Neutrophil (primary cell): ENCODE results near the gene RASEF.

Source experiments
- H3K27ac ChIP-seq: fragments of 200-600 bp; sonication (generic); 2 replicates; pipeline ENCODE4 v1.5.1; 2016; ENCODE audit warnings: mild to moderate bottlenecking, moderate library complexity
- H3K27me3 ChIP-seq: fragments of 200-600 bp; sonication (generic); 2 replicates; pipeline ENCODE4 v1.6.0; 2016; ENCODE audit warnings: mild to moderate bottlenecking
- H3K36me3 ChIP-seq: fragments of 200-600 bp; sonication (generic); 2 replicates; pipeline ENCODE4 v1.5.1; 2017
- H3K4me1 ChIP-seq, 2 experiments: fragments of 200-600 bp in 1 of 2; sonication (generic) in 1 of 2; 1 replicate in 1 of 2; 2 replicates in 1 of 2; pipeline versions ENCODE4 v1.5.1 to v1.6.1; 2013 to 2016; ENCODE audit warnings: low read depth in 1 of 2, low read length in 1 of 2, mild to moderate bottlenecking in 1 of 2, moderate library complexity in 1 of 2; ENCODE audit not compliant: control insufficient read depth in 1 of 2, insufficient read depth in 1 of 2
- H3K4me3 ChIP-seq, 2 experiments: fragments of 200-600 bp in 1 of 2; sonication (generic) in 1 of 2; 1 replicate in 1 of 2; 2 replicates in 1 of 2; pipeline ENCODE4 v1.5.1; 2013 to 2016; ENCODE audit warnings: low read depth in 1 of 2, low read length in 1 of 2, mild to moderate bottlenecking in 1 of 2, moderate library complexity in 1 of 2
- H3K9me3 ChIP-seq: fragments of 200-600 bp; sonication (generic); 2 replicates; pipeline ENCODE4 v1.5.1; 2016
- TF ChIP-seq, protein P1 (sequence below): fragments of 200-600 bp; sonication (generic); IDR thresholded peaks from 2 replicates; pipeline ENCODE4 v1.5.1; 2016; ENCODE audit warnings: antibody characterized with exemption

Gene RASEF

DNA sequence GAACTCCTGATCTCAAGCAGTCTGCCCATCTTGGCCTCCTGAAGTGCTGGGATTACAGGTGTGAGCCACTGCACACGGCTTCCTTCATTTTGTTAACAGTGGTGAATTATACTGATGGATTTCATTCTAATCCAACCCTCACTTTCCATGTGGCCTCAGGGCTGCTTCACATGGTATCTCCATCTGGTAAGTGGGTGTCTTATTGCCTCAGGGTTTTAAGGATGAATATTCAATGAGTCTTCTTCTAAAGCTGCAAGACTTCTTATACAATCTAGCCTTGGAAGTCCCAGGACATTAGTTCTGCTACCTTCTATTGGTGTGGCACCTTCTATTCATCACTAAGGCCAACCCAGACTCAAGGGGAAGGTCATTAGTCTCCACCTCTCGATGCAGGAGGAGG, 8.7 kb upstream of the RASEF start:
- TF ChIP-seq, protein P1, sequence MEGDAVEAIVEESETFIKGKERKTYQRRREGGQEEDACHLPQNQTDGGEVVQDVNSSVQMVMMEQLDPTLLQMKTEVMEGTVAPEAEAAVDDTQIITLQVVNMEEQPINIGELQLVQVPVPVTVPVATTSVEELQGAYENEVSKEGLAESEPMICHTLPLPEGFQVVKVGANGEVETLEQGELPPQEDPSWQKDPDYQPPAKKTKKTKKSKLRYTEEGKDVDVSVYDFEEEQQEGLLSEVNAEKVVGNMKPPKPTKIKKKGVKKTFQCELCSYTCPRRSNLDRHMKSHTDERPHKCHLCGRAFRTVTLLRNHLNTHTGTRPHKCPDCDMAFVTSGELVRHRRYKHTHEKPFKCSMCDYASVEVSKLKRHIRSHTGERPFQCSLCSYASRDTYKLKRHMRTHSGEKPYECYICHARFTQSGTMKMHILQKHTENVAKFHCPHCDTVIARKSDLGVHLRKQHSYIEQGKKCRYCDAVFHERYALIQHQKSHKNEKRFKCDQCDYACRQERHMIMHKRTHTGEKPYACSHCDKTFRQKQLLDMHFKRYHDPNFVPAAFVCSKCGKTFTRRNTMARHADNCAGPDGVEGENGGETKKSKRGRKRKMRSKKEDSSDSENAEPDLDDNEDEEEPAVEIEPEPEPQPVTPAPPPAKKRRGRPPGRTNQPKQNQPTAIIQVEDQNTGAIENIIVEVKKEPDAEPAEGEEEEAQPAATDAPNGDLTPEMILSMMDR, result no peak
- no peaks in the 10 kb centered on the region for H3K4me1 ChIP-seq
- H3K27me3 ChIP-seq, result peaks cover 7% of the 10 kb centered on the region
- no peaks in the 10 kb centered on the region for H3K9me3 ChIP-seq
- H3K4me3 ChIP-seq, result no peak overlapping the region
- H3K36me3 ChIP-seq, result no peaks in the 10 kb centered on the region
- no peak overlapping the region for H3K27ac ChIP-seq

DNA sequence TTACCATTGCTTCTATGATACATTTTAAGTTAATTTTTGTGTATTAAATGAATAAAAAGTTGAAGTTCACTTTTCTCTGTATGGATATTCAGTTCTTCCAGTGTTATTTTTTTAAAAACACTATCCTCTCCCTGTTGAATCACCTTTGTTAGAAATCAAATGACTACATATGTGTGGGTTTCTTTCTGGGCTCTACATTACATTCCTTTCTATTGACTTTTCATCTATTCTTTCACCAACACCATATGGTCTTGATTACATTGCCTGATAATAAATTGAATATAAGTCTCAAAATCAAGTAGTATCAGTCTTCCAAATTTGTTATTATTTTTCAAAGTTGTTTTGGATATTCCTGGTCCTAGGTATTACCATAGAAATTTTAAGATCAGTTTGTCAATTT, 7.3 kb upstream of the RASEF start:
- H3K9me3 ChIP-seq, result no peaks in the 10 kb centered on the region

DNA sequence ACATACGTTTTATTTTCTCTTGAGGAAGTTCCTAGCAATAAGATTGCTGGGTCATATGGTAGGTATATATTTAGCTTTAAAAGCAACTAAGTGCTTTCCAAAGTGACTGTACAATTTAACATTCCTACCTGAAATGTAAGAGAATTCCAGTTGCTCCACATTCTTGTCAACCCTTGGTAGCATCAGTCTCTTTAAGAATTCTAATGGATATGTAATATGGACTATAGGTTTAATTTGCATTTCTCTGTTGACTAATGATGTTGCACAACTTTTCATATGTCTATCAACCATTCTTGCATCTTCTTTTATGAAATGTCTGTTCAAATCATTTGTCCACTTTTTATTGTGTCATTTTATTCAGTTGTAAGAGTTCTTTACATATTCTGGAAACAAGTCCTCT, 6.7 kb upstream of the RASEF start:
- H3K9me3 ChIP-seq, result no peaks in the 10 kb centered on the region
- H3K27me3 ChIP-seq, result peaks cover 27% of the 10 kb centered on the region
- no peaks in the 10 kb centered on the region for H3K4me1 ChIP-seq
- no peak overlapping the region for H3K27ac ChIP-seq
- TF ChIP-seq, protein P1, result no peak
- no peaks in the 10 kb centered on the region for H3K36me3 ChIP-seq
- H3K4me3 ChIP-seq, result no peak overlapping the region

More for the DNA sequence above, 7.3 kb upstream of the RASEF start:
- H3K4me1 ChIP-seq, result no peaks in the 10 kb centered on the region
- H3K36me3 ChIP-seq, result no peaks in the 10 kb centered on the region
- H3K27me3 ChIP-seq, result peaks cover 21% of the 10 kb centered on the region
- no peak overlapping the region for H3K4me3 ChIP-seq
- no peak overlapping the region for H3K27ac ChIP-seq
- TF ChIP-seq, protein P1, result no peak

DNA sequence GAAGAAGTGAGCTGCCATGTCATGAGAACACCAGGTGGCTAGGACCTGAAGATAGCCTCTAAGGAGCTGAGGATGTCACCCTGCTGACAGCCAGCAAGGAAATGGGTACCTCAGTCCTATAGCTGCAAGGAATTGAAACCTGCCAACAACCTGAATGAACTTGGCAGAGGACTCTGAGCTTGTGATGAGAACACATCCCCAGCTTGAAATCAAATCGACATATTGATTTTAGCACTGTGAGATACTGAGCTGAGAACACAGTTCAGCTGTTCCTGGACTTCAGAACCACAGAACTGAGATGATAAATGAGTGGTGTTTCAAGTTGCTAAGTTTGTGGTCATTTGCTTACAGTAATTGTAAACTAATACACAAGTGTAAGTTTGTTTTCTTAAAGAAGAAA, 5.5 kb upstream of the RASEF start:
- Histone ChIP-seq H3K27me3 (peaks cover 39% of the 10 kb centered on the region), H3K36me3 (no peaks in the 10 kb centered on the region), H3K4me1 (no peaks in the 10 kb centered on the region), H3K4me3 (no peak overlapping the region), H3K27ac (no peak overlapping the region), H3K9me3 (no peaks in the 10 kb centered on the region)
- TF ChIP-seq, protein P1, result no peak

DNA sequence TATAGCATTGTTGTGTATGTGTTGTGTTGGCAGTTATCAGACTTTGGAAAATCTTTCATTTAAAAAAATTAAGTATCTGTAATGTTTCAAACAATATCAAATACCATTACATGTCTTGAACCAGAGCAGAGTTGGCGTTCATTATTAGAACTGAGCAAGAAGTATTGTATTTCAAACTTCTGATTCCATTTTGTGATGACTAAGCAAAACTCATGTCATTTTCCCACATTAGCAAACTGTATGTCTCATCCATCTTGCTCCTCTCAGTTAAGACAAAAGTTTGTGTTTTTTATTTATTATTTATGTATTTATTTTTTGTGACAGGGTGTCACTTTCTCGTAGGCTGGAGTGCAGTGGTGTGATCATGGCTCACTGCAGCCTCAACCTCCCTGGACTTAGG, 4.6 kb upstream of the RASEF start:
- H3K4me3 ChIP-seq, result no peak overlapping the region
- TF ChIP-seq, protein P1, result no peak
- H3K9me3 ChIP-seq, result no peaks in the 10 kb centered on the region
- no peaks in the 10 kb centered on the region for H3K4me1 ChIP-seq
- H3K36me3 ChIP-seq, result no peaks in the 10 kb centered on the region
- peaks cover 48% of the 10 kb centered on the region for H3K27me3 ChIP-seq
- no peak overlapping the region for H3K27ac ChIP-seq

DNA sequence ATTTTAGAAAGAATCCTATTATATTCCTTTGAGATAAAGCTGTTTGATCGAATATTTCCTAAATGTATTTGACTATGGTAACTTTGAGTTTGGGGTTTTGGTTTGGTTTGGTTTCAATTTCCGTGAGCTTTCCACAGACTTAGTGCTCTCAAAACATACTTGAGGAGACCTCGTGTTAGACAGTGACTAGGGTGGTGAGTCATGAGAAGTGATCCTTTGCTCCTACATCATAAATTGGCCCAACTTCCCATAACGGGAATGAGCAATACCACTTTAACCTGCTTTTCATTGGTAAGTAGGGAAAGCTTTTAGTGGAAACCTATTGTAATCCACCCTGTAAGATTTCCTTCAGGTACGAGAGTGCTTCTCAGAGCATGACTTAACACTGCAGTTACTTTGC, 3.8 kb upstream of the RASEF start:
- no peaks in the 10 kb centered on the region for H3K36me3 ChIP-seq
- no peaks in the 10 kb centered on the region for H3K9me3 ChIP-seq
- TF ChIP-seq, protein P1, result no peak
- peaks cover 56% of the 10 kb centered on the region for H3K27me3 ChIP-seq
- H3K4me1 ChIP-seq, result no peaks in the 10 kb centered on the region
- no peak overlapping the region for H3K27ac ChIP-seq
- H3K4me3 ChIP-seq, result no peak overlapping the region
